Body of pancreas (tissue), 4 donors: ENCODE measurements around the gene GP9.

Experiments used
- POLR2A ChIP-seq, 3 donors: fragments of 450-650 bp; IDR thresholded peaks; one replicate each; pipeline ENCODE4 v1.6.1; 2016; ENCODE audit warnings: antibody characterized with exemption in 3 of 3, mild to moderate bottlenecking in 2 of 3
- TF ChIP-seq, protein P1 (sequence below), 7 experiments: fragments of 450-650 bp in 4 of 7; fragments of 200-600 bp in 3 of 7; sonication (generic) in 3 of 7; IDR thresholded peaks; one replicate each; pipeline ENCODE4 v1.5.1; 2016 to 2019; ENCODE audit warnings: antibody characterized with exemption in 7 of 7

DNA sequence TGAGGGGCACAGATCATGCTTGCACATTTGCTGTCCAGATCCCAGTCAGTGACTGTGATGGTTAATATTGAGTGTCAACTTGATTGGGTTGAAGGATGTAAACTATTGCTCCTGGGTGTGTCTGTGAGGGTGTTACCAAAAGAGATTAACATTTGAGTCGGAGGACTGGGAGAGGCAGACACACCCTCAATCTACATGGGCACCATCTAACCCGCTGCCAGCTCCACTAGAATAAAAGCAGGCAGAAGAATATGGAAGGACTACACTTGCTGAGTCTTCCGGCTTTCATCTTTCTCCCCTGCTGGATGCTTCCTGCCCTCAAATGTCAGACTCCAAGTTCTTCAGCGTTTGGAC is 5.1 kb downstream of the GP9 start:
- TF ChIP-seq, protein P1, sequence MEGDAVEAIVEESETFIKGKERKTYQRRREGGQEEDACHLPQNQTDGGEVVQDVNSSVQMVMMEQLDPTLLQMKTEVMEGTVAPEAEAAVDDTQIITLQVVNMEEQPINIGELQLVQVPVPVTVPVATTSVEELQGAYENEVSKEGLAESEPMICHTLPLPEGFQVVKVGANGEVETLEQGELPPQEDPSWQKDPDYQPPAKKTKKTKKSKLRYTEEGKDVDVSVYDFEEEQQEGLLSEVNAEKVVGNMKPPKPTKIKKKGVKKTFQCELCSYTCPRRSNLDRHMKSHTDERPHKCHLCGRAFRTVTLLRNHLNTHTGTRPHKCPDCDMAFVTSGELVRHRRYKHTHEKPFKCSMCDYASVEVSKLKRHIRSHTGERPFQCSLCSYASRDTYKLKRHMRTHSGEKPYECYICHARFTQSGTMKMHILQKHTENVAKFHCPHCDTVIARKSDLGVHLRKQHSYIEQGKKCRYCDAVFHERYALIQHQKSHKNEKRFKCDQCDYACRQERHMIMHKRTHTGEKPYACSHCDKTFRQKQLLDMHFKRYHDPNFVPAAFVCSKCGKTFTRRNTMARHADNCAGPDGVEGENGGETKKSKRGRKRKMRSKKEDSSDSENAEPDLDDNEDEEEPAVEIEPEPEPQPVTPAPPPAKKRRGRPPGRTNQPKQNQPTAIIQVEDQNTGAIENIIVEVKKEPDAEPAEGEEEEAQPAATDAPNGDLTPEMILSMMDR (IDR thresholded peaks at IDR 0.05), result no peak
- TF ChIP-seq POLR2A (IDR thresholded peaks at IDR 0.05), result no peak
